ENCODE measurements around the gene MAT2A.
"Not testable (repeated sequence)": the region's sequence is repeated elsewhere in the genome, so short reads cannot be mapped to it uniquely, and the experiment has no call there.

Gene MAT2A

DNA sequence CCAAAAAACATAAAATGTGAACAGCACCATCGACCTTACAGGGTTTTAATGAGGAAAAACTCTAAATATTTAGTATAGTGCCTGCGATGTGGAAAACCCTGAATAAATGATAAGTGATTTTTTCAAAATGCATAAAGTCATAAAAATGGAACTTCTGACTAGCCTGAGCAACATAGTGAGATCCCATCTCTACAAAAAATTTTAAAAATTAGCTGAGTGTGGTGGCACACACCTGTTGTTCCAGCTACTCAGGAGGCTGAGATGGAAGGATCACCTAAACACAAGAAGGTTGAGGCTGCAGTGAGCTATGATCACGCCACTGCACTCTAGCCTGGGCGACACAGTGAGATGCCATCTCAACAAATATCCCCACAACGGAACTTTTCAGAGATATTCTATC, 18.2 kb downstream of the MAT2A start:
- Mint-ChIP-seq H3K9me3 (no peaks in the 10 kb centered on the region), H3K27ac (ENCODE audit: low read depth) (no peak overlapping the region), H3K27me3 (no peaks in the 10 kb centered on the region), H3K36me3 (ENCODE audit: insufficient read depth) (peaks cover 15% of the 10 kb centered on the region), H3K4me3 (no peak overlapping the region), H3K4me1 (peaks cover 20% of the 10 kb centered on the region)
- ATAC-seq (replicated peaks; ENCODE audit: extremely low read depth, poor library complexity, severe bottlenecking) (no peak), DNase-seq (ENCODE audit: low spot score in 2 of 2) (no peak)

DNA sequence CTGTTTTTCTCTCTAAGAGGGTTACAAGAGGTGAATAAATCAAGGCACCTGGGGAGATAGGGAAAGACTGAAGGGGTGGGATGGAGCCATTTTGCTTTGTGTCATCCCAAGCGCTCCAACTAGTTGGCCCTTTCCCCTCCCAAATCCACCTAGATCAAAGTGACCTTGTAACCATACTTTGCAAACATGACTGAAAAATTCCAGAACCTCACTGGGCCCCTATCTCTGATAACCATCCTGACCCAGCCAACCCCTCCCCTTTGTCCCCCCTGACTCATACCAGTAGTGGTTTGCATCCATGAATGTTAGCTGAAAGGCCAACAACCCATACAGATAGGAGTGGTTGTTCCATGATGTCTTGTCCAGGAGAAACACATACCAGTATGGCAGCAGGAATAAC, 19.2 kb downstream of the MAT2A start:
- DNase-seq (ENCODE audit: low spot score in 2 of 2) = no peak
- Mint-ChIP-seq H3K9me3 (no peaks in the 10 kb centered on the region), H3K4me3 (no peak overlapping the region), H3K36me3 (ENCODE audit: insufficient read depth) (peaks cover 12% of the 10 kb centered on the region), H3K4me1 (peaks cover 18% of the 10 kb centered on the region), H3K27me3 (no peaks in the 10 kb centered on the region), H3K27ac (ENCODE audit: low read depth) (no peak overlapping the region)
- no peak for ATAC-seq (replicated peaks; ENCODE audit: extremely low read depth, poor library complexity, severe bottlenecking)

DNA sequence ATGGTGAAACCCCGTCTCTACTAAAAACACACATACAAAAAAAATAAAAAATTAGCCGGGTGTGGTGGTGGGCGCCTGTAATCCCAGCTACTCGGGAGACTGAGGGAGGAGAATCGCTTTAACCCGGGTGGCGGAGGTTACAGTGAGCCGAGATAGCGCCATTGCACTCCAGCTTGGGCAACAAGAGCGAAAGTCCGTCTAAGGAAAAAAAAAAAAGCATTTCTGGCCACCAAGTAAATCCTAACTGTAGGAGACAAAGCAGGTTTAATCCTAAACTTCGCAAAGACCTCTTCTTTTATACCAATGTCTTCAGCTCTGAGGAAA, 21.4 kb downstream of the MAT2A start:
- ATAC-seq (replicated peaks; ENCODE audit: extremely low read depth, poor library complexity, severe bottlenecking); H3K36me3 Mint-ChIP-seq (ENCODE audit: insufficient read depth); H3K27me3 Mint-ChIP-seq; DNase-seq (ENCODE audit: low spot score in 2 of 2); H3K9me3 Mint-ChIP-seq: not testable (repeated sequence)
- H3K4me3 Mint-ChIP-seq = peak overlapping the region; percentile 93
- peaks cover 18% of the 10 kb centered on the region for H3K4me1 Mint-ChIP-seq
- H3K27ac Mint-ChIP-seq (ENCODE audit: low read depth) = peak overlapping the region; percentile 96

DNA sequence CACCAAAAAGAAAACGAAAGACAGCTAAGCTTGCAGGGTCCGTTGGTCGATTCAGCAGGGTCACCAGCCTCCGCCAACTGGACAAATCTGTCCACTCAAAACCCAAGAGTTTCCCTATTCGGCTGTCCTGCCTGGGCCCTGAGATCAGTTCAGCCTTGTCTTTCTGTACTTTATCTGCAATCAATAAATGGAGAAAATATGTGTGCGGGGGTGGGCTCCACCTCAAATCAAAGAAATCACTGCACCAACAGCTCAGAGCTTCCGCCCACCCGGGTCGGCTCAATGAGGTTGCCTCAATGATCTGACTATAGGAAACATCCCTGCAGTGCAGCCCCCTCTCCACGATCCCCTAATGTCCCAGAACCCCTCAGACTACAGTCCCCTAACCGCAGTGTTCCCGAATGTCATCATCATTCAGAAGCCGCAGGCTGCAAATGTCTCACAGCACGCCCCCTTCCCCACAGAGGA, 21.9 kb downstream of the MAT2A start:
- Mint-ChIP-seq H3K4me3 (peak overlapping the region; percentile 93), H3K36me3 (ENCODE audit: insufficient read depth) (peaks cover 9% of the 10 kb centered on the region), H3K27ac (ENCODE audit: low read depth) (peak overlapping the region; percentile 96), H3K4me1 (peaks cover 18% of the 10 kb centered on the region), H3K27me3 (no peaks in the 10 kb centered on the region), H3K9me3 (no peaks in the 10 kb centered on the region)
- DNase-seq (ENCODE audit: low spot score in 2 of 2) = no peak
- ATAC-seq (replicated peaks; ENCODE audit: extremely low read depth, poor library complexity, severe bottlenecking) = peak; percentile 12

DNA sequence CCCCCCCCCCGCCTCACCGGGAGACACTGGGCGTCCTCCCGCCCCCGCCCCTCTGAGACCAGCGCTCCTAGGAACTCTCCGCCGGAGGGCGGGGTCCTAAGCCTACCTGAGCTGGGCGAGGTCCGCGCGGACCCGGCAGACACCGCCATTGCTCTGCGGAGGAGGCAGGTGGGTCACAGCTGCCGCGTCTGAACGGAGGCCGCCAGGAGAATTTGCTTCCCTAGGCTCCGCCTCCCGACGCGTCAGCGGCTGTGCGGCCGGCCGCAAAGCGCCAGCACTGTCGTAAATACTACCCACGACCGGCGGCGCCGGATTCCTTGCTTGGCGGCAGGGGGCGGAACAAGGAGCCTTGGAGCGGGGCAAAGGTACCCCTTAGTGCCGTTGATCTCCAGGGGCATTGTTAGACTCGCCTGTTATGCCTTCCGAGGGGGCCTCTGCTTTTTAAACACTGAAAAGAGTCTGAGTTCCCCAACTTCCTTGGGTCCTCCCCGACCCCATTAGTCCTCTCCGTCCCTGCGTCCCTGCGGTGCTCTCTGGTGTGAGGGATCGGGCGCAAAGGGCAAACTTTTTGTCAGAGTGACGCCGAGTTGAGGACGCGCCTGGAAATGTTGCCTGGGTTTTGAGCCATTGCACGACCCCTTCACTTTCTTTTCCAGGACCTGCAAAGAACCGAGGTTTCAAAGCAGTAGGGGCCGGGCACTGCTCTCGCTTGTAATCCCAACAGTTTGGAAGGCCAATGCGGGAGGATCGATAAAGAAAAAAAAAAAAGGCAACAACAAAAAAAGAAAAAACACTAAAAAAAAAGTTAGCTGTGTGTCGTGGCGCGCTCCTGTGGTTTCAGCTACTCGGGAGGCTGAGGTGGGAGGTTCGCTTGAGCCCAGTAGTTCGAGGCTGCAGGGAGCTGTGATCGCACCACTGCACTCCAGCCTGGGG, 22.6 kb downstream of the MAT2A start, which contains the start of gene GGCX:
GGCX (minus strand) TSS at position 214 of the 933 bp plus-strand sequence; CDS start at position 149, 65 bp downstream.
- Mint-ChIP-seq H3K27ac (ENCODE audit: low read depth) (peak within 1 kb of the TSS; percentile 96), H3K4me3 (peak within 1 kb of the TSS; percentile 93), H3K27me3 (no peaks in the 10 kb centered on the region), H3K4me1 (peaks cover 18% of the 10 kb centered on the region), H3K9me3 (no peaks in the 10 kb centered on the region), H3K36me3 (ENCODE audit: insufficient read depth) (peaks cover 9% of the 10 kb centered on the region)
- ATAC-seq (replicated peaks; ENCODE audit: extremely low read depth, poor library complexity, severe bottlenecking) (peak; percentile 93), DNase-seq (ENCODE audit: low spot score in 2 of 2) (peak; percentile 71 to 83)

DNA sequence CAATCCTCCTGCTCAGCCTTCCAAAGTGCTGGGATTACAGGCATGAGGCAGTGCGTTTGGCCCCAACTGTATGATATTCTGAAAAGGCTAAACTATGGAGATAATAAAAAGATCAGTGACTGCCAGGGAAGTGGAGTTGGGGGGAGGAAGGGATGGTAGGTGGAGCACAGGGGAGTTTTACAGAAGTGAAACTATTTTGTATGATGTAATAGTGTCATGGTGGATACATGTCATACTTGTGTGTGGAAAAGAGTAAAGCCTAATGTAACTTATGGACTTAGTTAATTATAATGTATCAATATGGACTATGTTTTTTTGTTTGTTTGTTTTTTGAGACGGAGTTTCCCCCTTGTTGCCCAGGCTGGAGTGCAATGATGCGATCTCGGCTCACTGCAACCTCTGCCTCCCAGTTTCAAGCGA, 25.2 kb downstream of the MAT2A start:
- Mint-ChIP-seq H3K4me1 (peaks cover 18% of the 10 kb centered on the region), H3K27me3 (no peaks in the 10 kb centered on the region), H3K9me3 (no peaks in the 10 kb centered on the region), H3K4me3 (no peak overlapping the region), H3K36me3 (ENCODE audit: insufficient read depth) (peaks cover 9% of the 10 kb centered on the region), H3K27ac (ENCODE audit: low read depth) (no peak overlapping the region)
- ATAC-seq (replicated peaks; ENCODE audit: extremely low read depth, poor library complexity, severe bottlenecking) (no peak), DNase-seq (ENCODE audit: low spot score in 2 of 2) (no peak)

DNA sequence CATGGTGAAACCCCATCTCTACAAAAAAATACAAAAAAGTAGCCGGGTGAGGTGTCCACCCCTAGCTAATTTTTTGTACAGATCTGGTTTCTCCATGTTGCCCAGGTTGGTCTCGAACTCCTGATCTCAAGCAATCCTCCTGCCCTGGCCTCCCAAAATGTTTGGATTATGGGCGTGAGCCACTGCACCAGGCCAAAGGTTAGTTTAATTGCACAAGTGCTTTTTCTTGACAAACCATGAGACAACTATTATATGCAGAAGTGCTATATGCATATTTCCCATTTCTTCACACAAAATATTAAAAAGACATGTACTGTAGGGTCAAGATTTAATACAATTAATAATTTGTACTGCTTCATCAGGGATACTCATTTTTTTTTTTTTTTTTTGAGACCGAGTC, 27.3 kb downstream of the MAT2A start:
- no peak for ATAC-seq (replicated peaks; ENCODE audit: extremely low read depth, poor library complexity, severe bottlenecking)
- Mint-ChIP-seq H3K4me3 (no peak overlapping the region), H3K27me3 (no peaks in the 10 kb centered on the region), H3K4me1 (no peaks in the 10 kb centered on the region), H3K27ac (ENCODE audit: low read depth) (no peak overlapping the region), H3K36me3 (ENCODE audit: insufficient read depth) (peaks cover 5% of the 10 kb centered on the region), H3K9me3 (no peaks in the 10 kb centered on the region)
- DNase-seq (ENCODE audit: low spot score in 2 of 2) = no peak

DNA sequence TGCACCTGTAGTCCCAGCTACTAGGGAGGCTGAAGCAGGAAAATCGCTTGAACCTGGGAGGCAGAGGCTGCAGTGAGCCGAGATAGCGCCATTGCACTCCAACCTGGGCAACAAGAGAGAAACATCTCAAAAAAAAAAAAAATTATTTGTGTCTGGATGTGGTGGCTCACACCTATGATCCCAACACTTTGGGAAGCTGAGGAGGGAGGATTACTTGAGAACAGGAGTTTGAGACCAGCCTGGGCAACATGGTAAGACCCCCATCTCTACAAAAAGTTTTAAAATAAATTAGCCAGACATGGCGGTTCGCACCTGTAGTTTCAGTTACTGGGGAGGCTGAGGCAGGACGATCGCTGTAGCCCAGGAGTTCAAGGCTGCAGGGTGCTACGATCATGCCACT, 36.8 kb downstream of the MAT2A start:
- DNase-seq (ENCODE audit: low spot score in 2 of 2) (no peak), ATAC-seq (replicated peaks; ENCODE audit: extremely low read depth, poor library complexity, severe bottlenecking) (no peak)
- Mint-ChIP-seq H3K9me3 (no peaks in the 10 kb centered on the region), H3K4me1 (peaks cover 30% of the 10 kb centered on the region), H3K27me3 (no peaks in the 10 kb centered on the region), H3K27ac (ENCODE audit: low read depth) (no peak overlapping the region), H3K4me3 (no peak overlapping the region), H3K36me3 (ENCODE audit: insufficient read depth) (peaks cover 15% of the 10 kb centered on the region)

DNA sequence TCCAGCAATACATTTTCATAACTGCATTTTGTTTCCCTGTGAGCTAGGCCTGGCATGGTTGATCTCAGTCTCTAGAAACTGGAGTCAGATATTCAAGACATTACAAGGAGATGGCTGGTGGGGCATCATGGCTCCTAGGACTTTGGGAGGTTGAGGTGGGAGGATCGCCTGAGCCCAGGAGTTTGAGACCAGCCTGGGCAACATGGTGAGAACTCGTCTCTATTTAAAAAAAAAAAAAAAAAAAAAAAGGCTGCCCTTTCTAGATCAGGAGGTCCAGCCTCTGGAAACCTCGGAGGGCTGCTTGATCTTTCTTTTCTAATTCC, 38.1 kb downstream of the MAT2A start:
- Mint-ChIP-seq H3K4me1 (peaks cover 35% of the 10 kb centered on the region), H3K27me3 (no peaks in the 10 kb centered on the region), H3K4me3 (peak overlapping the region; percentile 95), H3K36me3 (ENCODE audit: insufficient read depth) (peaks cover 25% of the 10 kb centered on the region), H3K9me3 (no peaks in the 10 kb centered on the region), H3K27ac (ENCODE audit: low read depth) (peak overlapping the region; percentile 94)
- DNase-seq (ENCODE audit: low spot score in 2 of 2) = no peak
- ATAC-seq (replicated peaks; ENCODE audit: extremely low read depth, poor library complexity, severe bottlenecking) = no peak

DNA sequence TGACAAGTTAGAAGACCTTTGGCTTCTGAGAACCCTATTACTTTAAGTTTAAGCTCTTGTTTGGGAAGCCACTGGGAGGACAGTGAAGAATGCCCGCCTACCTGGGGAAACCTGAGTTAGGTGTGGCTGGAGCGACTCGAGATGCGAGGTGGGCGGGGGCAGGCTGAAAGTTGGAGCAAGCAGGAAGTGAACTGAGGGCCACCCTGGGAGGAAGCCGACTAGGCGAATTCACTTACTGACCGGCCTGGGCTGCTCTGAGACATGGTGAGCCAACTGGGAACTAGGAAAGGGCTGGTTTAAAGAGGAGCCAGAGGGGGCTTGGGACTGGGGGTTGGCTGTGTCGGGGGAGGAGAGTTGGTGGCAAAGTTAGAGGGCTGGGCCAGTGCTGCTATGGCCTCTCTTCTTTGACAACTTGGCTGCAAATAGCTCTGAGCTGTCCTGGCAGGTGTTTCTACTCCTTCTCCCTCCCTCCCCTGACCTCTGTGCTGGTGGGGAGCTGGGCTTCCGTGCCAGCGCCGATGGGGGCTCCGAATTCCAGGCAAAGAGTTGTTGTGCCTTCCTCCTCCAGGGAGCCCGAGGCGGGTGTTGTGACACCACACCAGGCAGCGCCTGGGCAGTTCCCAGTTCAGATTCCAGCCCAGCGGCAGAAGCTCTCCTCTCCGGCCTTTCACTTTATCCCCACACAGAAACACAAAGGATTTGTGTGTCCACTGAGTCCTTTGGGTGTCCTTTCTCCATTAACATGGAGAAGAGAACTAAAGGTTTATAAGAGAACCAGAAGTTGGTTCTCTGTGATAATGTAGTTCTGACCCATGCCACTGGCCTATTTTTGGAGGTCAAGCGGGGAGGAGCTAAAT, 38.6 kb downstream of the MAT2A start, which contains the start of gene VAMP8:
VAMP8 (plus strand) TSS at position 201 of the 857 bp plus-strand sequence; CDS start at position 262, 61 bp downstream.
- Mint-ChIP-seq H3K36me3 (ENCODE audit: insufficient read depth) (peaks cover 27% of the 10 kb centered on the region), H3K27me3 (no peaks in the 10 kb centered on the region), H3K27ac (ENCODE audit: low read depth) (peak within 1 kb of the TSS; percentile 94), H3K9me3 (no peaks in the 10 kb centered on the region), H3K4me3 (peak within 1 kb of the TSS; percentile 95), H3K4me1 (peaks cover 38% of the 10 kb centered on the region)
- peak; percentile 71 for ATAC-seq (replicated peaks; ENCODE audit: extremely low read depth, poor library complexity, severe bottlenecking)
- peak in 1 of 2 donors; percentile 34 for DNase-seq (ENCODE audit: low spot score in 2 of 2)

DNA sequence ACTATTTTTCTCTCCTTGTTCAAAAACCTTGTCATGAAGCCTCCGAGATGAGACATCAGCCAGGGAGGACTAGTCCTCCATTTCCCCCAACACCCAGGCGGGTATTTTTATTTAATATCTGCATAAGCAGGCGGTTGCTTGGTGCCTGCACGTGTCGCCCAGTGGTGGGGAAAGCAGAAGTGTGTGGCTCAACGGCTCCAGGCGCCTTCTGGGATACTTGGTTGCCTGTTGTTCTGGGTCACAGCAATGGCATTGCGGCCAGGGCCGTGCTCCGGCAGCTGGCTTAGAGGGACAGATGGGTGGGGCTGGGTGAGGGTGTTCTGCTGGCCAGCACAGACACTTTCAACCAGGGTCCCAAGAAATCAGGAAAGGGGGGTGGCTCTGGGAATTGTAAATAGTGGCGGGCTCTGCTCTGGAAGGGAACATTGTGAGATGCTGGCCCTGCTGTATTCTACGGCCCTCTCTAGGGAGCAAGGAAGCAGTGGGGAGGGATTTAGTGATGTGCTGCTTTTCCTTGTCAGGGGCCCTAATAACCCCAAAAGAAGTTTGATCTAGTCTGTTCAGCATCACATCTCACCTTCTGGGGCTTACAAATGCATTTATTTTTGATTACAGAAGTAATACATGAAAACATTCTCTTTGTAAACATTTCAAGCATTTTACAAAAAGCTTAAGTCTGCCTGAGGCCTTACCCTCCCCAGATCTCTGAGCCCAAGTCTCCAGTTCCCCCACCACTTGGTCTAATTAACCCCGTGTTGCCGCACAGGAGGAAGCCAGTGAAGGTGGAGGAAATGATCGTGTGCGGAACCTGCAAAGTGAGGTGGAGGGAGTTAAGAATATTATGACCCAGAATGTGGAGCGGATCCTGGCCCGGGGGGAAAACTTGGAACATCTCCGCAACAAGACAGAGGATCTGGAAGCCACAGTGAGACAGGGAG, 39.5 kb downstream of the MAT2A start:
- Mint-ChIP-seq H3K36me3 (ENCODE audit: insufficient read depth) (peaks cover 30% of the 10 kb centered on the region), H3K9me3 (no peaks in the 10 kb centered on the region), H3K27ac (ENCODE audit: low read depth) (peak overlapping the region; percentile 94), H3K4me1 (peaks cover 43% of the 10 kb centered on the region), H3K4me3 (peak overlapping the region; percentile 95), H3K27me3 (no peaks in the 10 kb centered on the region)
- DNase-seq (ENCODE audit: low spot score in 2 of 2) (no peak), ATAC-seq (replicated peaks; ENCODE audit: extremely low read depth, poor library complexity, severe bottlenecking) (peak; percentile 71)
